CD14-positive monocyte (primary cell): Measurements from ENCODE around the gene RPL3. TPM values are rescaled to one million over a fixed set of nuclear protein-coding genes. Genes with fewer than 3 reads are reported as not detected.
A peak's percentile ranks its signal among the peaks of the same experiment; 100 is the strongest.

Experiments used
- DNase-seq, 3 donors: peaks; one replicate each; pipeline ENCODE4 v3.0.0-alpha.2; 2011 to 2022
- H2AFZ ChIP-seq: 2 replicates; pipeline ENCODE4 v1.6.0; 2012; ENCODE audit warnings: mild to moderate bottlenecking, low read depth, low read length, inconsistent platforms; ENCODE audit not compliant: insufficient read depth, poor library complexity, severe bottlenecking
- H3K27ac ChIP-seq, 2 donors: 1 replicate in 1 of 2; 2 replicates in 1 of 2; pipeline ENCODE4 v1.5.1; 2012 to 2013; ENCODE audit warnings: low read length in 2 of 2, control low read depth in 1 of 2, inconsistent platforms in 1 of 2, low read depth in 1 of 2, mild to moderate bottlenecking in 1 of 2
- H3K27me3 ChIP-seq, 2 donors: one replicate each; pipeline versions ENCODE4 v1.6.0 to v1.6.1; 2011 to 2013; ENCODE audit warnings: low read length in 2 of 2; ENCODE audit not compliant: control insufficient read depth in 2 of 2, insufficient read depth in 2 of 2
- H3K36me3 ChIP-seq, 2 donors: replicated peaks in 1 of 2; 1 replicate in 1 of 2; 2 replicates in 1 of 2; pipeline versions ENCODE4 v1.5.1 to v1.6.1; 2012 to 2013; ENCODE audit warnings: low read length in 2 of 2, control low read depth in 1 of 2, inconsistent platforms in 1 of 2, mild to moderate bottlenecking in 1 of 2; ENCODE audit not compliant: insufficient read depth in 2 of 2, control insufficient read depth in 1 of 2
- H3K4me1 ChIP-seq, 2 donors: 1 replicate in 1 of 2; 2 replicates in 1 of 2; pipeline versions ENCODE4 v1.5.1 to v1.6.1; 2012 to 2013; ENCODE audit warnings: low read length in 2 of 2, control low read depth in 1 of 2, inconsistent platforms in 1 of 2, mild to moderate bottlenecking in 1 of 2, moderate library complexity in 1 of 2; ENCODE audit not compliant: insufficient read depth in 2 of 2, control insufficient read depth in 1 of 2
- H3K4me2 ChIP-seq: replicated peaks from 2 replicates; pipeline ENCODE3; 2012; ENCODE audit warnings: low read length, moderate library complexity, mild to moderate bottlenecking; ENCODE audit not compliant: poor library complexity, severe bottlenecking; ENCODE audit errors: extremely low read depth
- H3K4me3 ChIP-seq, 3 experiments: fragments of 200-600 bp in 1 of 3; sonication (generic) in 1 of 3; replicated peaks in 1 of 3; 1 replicate in 2 of 3; 2 replicates in 1 of 3; pipeline ENCODE4 v1.5.1; 2011 to 2013; ENCODE audit warnings: low read length in 3 of 3, mild to moderate bottlenecking in 3 of 3, control low read depth in 2 of 3, low read depth in 2 of 3, inconsistent platforms in 1 of 3, moderate library complexity in 1 of 3
- H3K79me2 ChIP-seq: 2 replicates; pipeline ENCODE4 v1.6.0; 2012; ENCODE audit warnings: mild to moderate bottlenecking, control low read depth, inconsistent platforms, low read length, moderate library complexity; ENCODE audit not compliant: insufficient read depth
- H3K9ac ChIP-seq: 2 replicates; pipeline ENCODE4 v1.6.0; 2017; ENCODE audit warnings: low read length, mild to moderate bottlenecking; ENCODE audit not compliant: insufficient read depth, poor library complexity, severe bottlenecking
- H3K9me3 ChIP-seq, 2 donors: replicated peaks in 1 of 2; 1 replicate in 1 of 2; 2 replicates in 1 of 2; pipeline versions ENCODE4 v1.5.1 to v1.6.1; 2012 to 2013; ENCODE audit warnings: low read length in 2 of 2, control low read depth in 1 of 2; ENCODE audit not compliant: control insufficient read depth in 1 of 2, insufficient read depth in 1 of 2
- H4K20me1 ChIP-seq: 2 replicates; pipeline ENCODE4 v1.6.0; 2012; ENCODE audit warnings: mild to moderate bottlenecking, low read length, control low read depth, moderate library complexity; ENCODE audit not compliant: insufficient read depth
- H3K27ac Mint-ChIP-seq, 7 donors: one replicate each; pipeline ENCODE4 v1.8.0; 2020; ENCODE audit warnings: mild to moderate bottlenecking in 7 of 7, mixed read lengths in 7 of 7, moderate library complexity in 6 of 7, inconsistent platforms in 2 of 7
- H3K27me3 Mint-ChIP-seq, 3 donors: one replicate each; pipeline ENCODE4 v1.8.0; 2021 to 2022; ENCODE audit warnings: low read depth in 3 of 3, mild to moderate bottlenecking in 3 of 3, mixed read lengths in 3 of 3, moderate library complexity in 3 of 3, inconsistent platforms in 1 of 3
- H3K36me3 Mint-ChIP-seq, 2 donors: one replicate each; pipeline ENCODE4 v1.8.0; 2020; ENCODE audit warnings: mixed read lengths in 2 of 2, inconsistent platforms in 1 of 2, mild to moderate bottlenecking in 1 of 2
- H3K4me1 Mint-ChIP-seq: one replicate; pipeline ENCODE4 v1.8.0; 2020; ENCODE audit warnings: mild to moderate bottlenecking, mixed read lengths
- H3K4me3 Mint-ChIP-seq, 2 donors: one replicate each; pipeline ENCODE4 v1.8.0; 2020; ENCODE audit warnings: mild to moderate bottlenecking in 2 of 2, mixed read lengths in 2 of 2, moderate library complexity in 1 of 2
- H3K9me3 Mint-ChIP-seq, 7 donors: one replicate each; pipeline ENCODE4 v1.8.0; 2020 to 2022; ENCODE audit warnings: mixed read lengths in 7 of 7, mild to moderate bottlenecking in 6 of 7, moderate library complexity in 6 of 7, inconsistent platforms in 2 of 7
- WGBS: methylation state at CpG from one replicate; pipeline ENCODE4 v1.1.5; 2013; ENCODE audit warnings: missing lambda C conversion rate; ENCODE audit not compliant: insufficient coverage; 5-methylcytosine and 5-hydroxymethylcytosine counted together
- intact Hi-C, 2 donors: fragments of 100-400 bp; cut with micrococcal nuclease; formaldehyde crosslinking; loops; one replicate each; pipeline versions ENCODE4 v1.15.0 to v1.15.1; 2023
- polyA minus RNA-seq: library from RNA; depleted of rRNA, polyadenylated mRNA; stranded (reverse); fragments of >200 nt; gene quantifications from 2 replicates; pipeline ENCODE4 v1.2.3, GENCODE V29; 2012
- polyA plus RNA-seq, 3 donors: library from polyadenylated mRNA; depleted of rRNA in 1 of 3; unstranded in 2 of 3; stranded (reverse) in 1 of 3; fragments of 300-500 nt in 2 of 3; fragments of >200 nt in 1 of 3; fragmentation: Illumina TruSeq in 2 of 3; gene quantifications; 1 replicate in 2 of 3; 2 replicates in 1 of 3; pipeline ENCODE4 v1.2.3, GENCODE V29; 2012 to 2021
- total RNA-seq, 12 experiments: library from RNA in 1 of 12; stranded (reverse) in 1 of 12; fragments of 120-200 nt in 1 of 12; gene quantifications; one replicate each; pipeline ENCODE4 v1.2.4 and lab custom pipeline; 2013 to 2026; ENCODE audit warnings: mixed read lengths in 6 of 12, inconsistent platforms in 1 of 12
- TF ChIP-seq, protein P1 (sequence below): fragments of 200-600 bp; IDR thresholded peaks from one replicate; pipeline ENCODE4 v1.8.0; 2022; ENCODE audit warnings: antibody characterized with exemption, mild to moderate bottlenecking

Gene RPL3
- total RNA-seq (2013): 1,244 TPM
- 1,000 to 10,000 TPM in 1 of 3 donors, 100 to 1,000 TPM in 2; 604 to 2,104 (median 698) TPM for polyA plus RNA-seq
- polyA minus RNA-seq: 1,143 and 1,736 TPM in 2 replicates
- total RNA-seq (lab: John Stamatoyannopoulos, UW): 261 to 797 (median 596) reads per million in 11 experiments

DNA sequence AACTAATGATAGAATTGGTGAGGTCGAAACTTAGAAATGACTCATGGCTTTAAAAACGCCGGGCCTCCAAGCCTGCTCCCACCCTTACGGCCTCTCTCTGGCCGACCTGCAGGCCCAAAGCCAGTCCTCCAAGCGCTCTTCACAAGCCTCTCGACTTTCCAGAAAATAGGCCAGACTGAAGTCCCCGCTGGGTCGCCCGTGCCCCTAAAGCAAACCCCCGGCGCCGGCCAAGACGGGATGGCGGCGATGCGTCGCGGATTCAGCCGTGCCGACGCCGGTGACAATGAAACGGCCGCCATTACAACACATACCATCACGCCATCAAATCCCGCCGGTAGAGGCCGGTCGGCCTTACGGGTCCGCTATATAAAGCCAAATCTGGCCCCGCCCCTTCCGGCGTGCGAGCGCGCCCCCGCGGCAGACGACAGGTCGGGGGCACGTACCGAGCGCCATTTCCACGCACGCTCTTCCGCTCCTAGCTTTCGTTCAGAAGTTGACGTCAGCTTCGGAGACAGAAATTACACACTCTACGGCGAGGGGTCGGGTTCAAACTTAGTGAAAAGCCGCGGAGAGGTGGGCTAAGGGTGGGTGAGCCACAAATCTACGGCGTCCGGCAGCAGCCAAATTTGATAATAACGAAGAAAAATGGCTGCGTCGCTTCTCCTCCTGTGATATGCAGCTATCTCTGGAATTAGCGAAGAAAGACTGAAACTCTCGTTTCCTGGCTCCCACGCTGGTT is at the start of gene RPL3:
RPL3 (minus strand) TSS at position 340 of the 739 bp plus-strand sequence; CDS start at position 314, 26 bp downstream.
- peaks cover 26 to 42% of the 10 kb centered on the region in 2 donors for H3K4me1 ChIP-seq
- TF ChIP-seq, protein P1, sequence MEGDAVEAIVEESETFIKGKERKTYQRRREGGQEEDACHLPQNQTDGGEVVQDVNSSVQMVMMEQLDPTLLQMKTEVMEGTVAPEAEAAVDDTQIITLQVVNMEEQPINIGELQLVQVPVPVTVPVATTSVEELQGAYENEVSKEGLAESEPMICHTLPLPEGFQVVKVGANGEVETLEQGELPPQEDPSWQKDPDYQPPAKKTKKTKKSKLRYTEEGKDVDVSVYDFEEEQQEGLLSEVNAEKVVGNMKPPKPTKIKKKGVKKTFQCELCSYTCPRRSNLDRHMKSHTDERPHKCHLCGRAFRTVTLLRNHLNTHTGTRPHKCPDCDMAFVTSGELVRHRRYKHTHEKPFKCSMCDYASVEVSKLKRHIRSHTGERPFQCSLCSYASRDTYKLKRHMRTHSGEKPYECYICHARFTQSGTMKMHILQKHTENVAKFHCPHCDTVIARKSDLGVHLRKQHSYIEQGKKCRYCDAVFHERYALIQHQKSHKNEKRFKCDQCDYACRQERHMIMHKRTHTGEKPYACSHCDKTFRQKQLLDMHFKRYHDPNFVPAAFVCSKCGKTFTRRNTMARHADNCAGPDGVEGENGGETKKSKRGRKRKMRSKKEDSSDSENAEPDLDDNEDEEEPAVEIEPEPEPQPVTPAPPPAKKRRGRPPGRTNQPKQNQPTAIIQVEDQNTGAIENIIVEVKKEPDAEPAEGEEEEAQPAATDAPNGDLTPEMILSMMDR: no peak

DNA sequence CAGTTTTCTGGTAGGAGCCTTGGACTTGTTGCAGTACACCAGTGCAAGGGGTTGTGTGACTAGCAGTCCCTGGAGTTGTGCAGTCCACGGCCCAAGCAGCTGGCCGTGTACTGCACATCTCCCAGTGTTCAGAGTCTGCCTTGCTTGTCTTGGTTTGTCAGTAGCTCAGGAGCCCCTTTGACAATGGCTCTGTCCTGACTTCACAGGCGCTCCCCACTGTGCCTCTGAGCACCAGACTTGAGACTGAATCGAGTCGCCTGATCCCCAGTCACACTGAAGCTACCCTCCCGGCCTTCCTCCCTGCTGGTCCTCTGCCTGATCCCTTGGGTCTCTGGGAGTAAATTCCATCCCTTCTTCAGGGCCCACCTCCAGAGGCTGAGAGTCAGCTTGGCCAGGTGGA is 49.8 kb upstream of the RPL3 start:
- no peaks in the 10 kb centered on the region for H3K27me3 Mint-ChIP-seq
- peaks cover 23% of the 10 kb centered on the region for H3K79me2 ChIP-seq
- no peaks in the 10 kb centered on the region for H3K36me3 ChIP-seq
- DNase-seq: no peak
- peak overlapping the region in 4 of 7 donors; percentile 13 to 77 (median 33) for H3K27ac Mint-ChIP-seq
- H3K4me1 Mint-ChIP-seq: peaks cover 39% of the 10 kb centered on the region
- no peaks in the 10 kb centered on the region for H3K27me3 ChIP-seq
- peaks cover 10 to 12% of the 10 kb centered on the region in 2 donors for H3K36me3 Mint-ChIP-seq
- 82% methylated on average over 6 of the region's 6 CpGs for WGBS
- TF ChIP-seq, protein P1: no peak
- no peak overlapping the region for H2AFZ ChIP-seq
- no peak overlapping the region for H3K4me3 ChIP-seq
- H3K4me2 ChIP-seq: no peak overlapping the region
- H4K20me1 ChIP-seq: no peaks in the 10 kb centered on the region
- H3K4me1 ChIP-seq: peaks cover 20 to 23% of the 10 kb centered on the region in 2 donors
- H3K27ac ChIP-seq: no peak overlapping the region
- H3K4me3 Mint-ChIP-seq: no peak overlapping the region
- intact Hi-C loops: no loop called here
- H3K9ac ChIP-seq: no peak overlapping the region
- H3K9me3 ChIP-seq: peaks cover 6 to 10% of the 10 kb centered on the region in 2 donors
- H3K9me3 Mint-ChIP-seq: peaks cover 3 to 9% (median 5%) of the 10 kb centered on the region in 7 donors

More for the DNA sequence above, at the start of gene RPL3:
- Mint-ChIP-seq H3K4me1 (peaks cover 37% of the 10 kb centered on the region), H3K4me3 (peak within 1 kb of the TSS; percentile 98 to 99), H3K36me3 (peaks cover 37 to 39% of the 10 kb centered on the region in 2 donors), H3K27ac (peak within 1 kb of the TSS; percentile 95 to 99 (median 99)), H3K27me3 (peaks cover 0 to 3% (median 2%) of the 10 kb centered on the region in 3 donors), H3K9me3 (peaks cover 0 to 2% (median 0%) of the 10 kb centered on the region in 7 donors)
- Histone ChIP-seq H3K36me3 (peaks cover 39 to 40% of the 10 kb centered on the region in 2 donors), H2AFZ (peak within 1 kb of the TSS; percentile 99), H3K9ac (peak within 1 kb of the TSS; percentile 87), H3K79me2 (peaks cover 42% of the 10 kb centered on the region), H3K27ac (peak within 1 kb of the TSS; percentile 94 to 96), H3K4me3 (peak within 1 kb of the TSS; percentile 80 to 95 (median 93)), H3K9me3 (no peaks in the 10 kb centered on the region), H3K27me3 (no peaks in the 10 kb centered on the region), H4K20me1 (peaks cover 42% of the 10 kb centered on the region), H3K4me2 (peak within 1 kb of the TSS; percentile 98)
- under 1% methylated on average over 59 of the region's 65 CpGs for WGBS
- intact Hi-C loops: loop anchor here (2.0 to 10.0 kb wide), 5 partner anchors 149 to 725 kb away; partner anchors contain the start of genes CBX6 (in 2 of the 2) and RPS19BP1 (in 1 of the 2)
- peak; percentile 95 to 99 (median 98) for DNase-seq
